ENCODE data around the gene LHX3. TPM values are rescaled to one million over a fixed set of nuclear protein-coding genes. Genes with fewer than 3 reads are reported as not detected.

The LHX3 gene
- total RNA-seq, 1 experiment from 2014 or later: 0.11 TPM

DNA sequence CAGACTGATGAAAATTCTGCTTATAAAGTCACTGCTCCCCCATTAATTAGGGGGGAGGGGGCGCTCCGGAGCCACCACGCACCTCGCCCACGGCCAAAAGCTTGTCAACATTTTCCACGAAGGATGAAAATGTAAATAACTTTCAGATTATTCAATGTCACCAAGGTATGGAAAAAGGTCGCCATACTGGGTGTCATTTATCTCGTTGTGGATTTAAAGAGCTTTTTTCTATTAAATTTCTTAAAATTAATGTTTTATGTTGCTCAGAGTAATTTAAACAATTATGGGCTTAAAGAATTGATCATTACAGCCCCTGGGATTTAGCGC lies 13.0 kb downstream of the LHX3 start:
- no peak for TF ChIP-seq EZH2 (IDR thresholded peaks at IDR 0.05; ENCODE audit: borderline replicate concordance, low read depth, low read length, poor library complexity, severe bottlenecking)
- no peak for TF ChIP-seq CTCF (conservative IDR thresholded peaks at IDR 0.05; ENCODE audit: low read depth, low read length)
- peaks cover 36% of the 10 kb centered on the region for H3K4me1 ChIP-seq (ENCODE audit: insufficient read depth, low read length, poor library complexity, severe bottlenecking)
- peaks cover 52% of the 10 kb centered on the region for H3K27me3 ChIP-seq (replicated peaks; ENCODE audit: insufficient read depth, low read depth, low read length, poor library complexity)
- CTCF ChIA-PET: interaction anchor here (0.6 kb wide), 1 partner anchor 109 kb away, joined by 7 read pairs; no protein-coding TSS in a partner anchor
- BruUV-seq (replicated peaks): no TSS peak
- H3K36me3 ChIP-seq (ENCODE audit: insufficient read depth, low read length, poor library complexity, severe bottlenecking): no peaks in the 10 kb centered on the region
- intact Hi-C loops (cut with micrococcal nuclease; ENCODE audit: unreplicated experiment): no loop called here
- no peak for DNase-seq (ENCODE audit: low spot score)
- no peaks in the 10 kb centered on the region for H3K9me3 ChIP-seq (ENCODE audit: low read depth, low read length, poor library complexity, severe bottlenecking)
- H3K4me3 ChIP-seq (ENCODE audit: low read depth, low read length, poor library complexity, severe bottlenecking): no peak overlapping the region
- H3K27ac ChIP-seq (ENCODE audit: low read depth, low read length, poor library complexity, severe bottlenecking): no peak overlapping the region
- POLR2A ChIA-PET (ENCODE audit: low non-redundant PET): no interaction called here

DNA sequence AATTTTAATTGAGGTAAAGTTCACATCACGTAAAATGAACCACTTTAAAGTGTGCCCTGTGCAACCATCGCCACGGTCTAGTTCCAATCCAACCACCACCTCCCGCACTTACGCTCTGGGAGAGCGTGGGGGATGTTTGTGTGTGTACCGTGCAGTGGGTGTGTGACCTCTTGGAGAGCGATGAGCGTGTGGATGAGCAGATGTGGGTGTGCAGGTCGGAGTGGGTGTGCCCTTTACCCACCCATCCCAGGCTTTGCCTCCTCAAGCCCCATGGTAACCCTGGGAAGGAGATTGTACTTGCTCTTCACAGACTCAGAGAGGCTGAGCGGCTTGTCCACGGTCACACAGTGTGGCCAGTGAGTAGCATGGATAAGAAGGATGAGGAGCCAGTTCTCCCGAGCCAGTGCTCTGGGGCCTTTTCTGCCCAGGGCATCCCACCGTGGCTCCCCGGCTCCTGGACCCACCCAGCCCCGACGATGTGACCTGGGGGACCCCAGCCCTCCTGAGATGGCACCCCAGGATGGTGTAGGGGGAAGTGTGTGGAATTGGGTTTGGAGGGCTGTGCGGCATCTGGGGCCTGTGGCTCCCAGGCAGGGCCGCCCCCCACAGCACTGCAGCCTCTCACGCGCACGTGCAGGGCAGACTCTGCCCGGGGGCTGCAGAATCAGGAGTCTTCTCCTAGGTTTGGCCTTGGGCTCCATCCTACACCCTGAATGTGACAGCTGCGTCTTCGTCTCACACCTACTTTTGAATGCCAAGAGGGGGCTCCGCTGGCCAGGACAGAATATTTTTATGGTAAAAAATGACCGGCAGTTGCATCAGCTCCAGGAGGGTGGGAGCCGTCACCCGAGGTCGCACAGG lies 13.6 kb downstream of the LHX3 start:
- CTCF ChIA-PET: no interaction called here
- intact Hi-C loops (cut with micrococcal nuclease; ENCODE audit: unreplicated experiment): no loop called here
- H3K27ac ChIP-seq (ENCODE audit: low read depth, low read length, poor library complexity, severe bottlenecking): no peak overlapping the region
- no peaks in the 10 kb centered on the region for H3K36me3 ChIP-seq (ENCODE audit: insufficient read depth, low read length, poor library complexity, severe bottlenecking)
- TF ChIP-seq EZH2 (IDR thresholded peaks at IDR 0.05; ENCODE audit: borderline replicate concordance, low read depth, low read length, poor library complexity, severe bottlenecking): no peak
- TF ChIP-seq CTCF (conservative IDR thresholded peaks at IDR 0.05; ENCODE audit: low read depth, low read length): no peak
- peaks cover 36% of the 10 kb centered on the region for H3K4me1 ChIP-seq (ENCODE audit: insufficient read depth, low read length, poor library complexity, severe bottlenecking)
- DNase-seq (ENCODE audit: low spot score): no peak
- no peaks in the 10 kb centered on the region for H3K9me3 ChIP-seq (ENCODE audit: low read depth, low read length, poor library complexity, severe bottlenecking)
- H3K4me3 ChIP-seq (ENCODE audit: low read depth, low read length, poor library complexity, severe bottlenecking): no peak overlapping the region
- peaks cover 46% of the 10 kb centered on the region for H3K27me3 ChIP-seq (replicated peaks; ENCODE audit: insufficient read depth, low read depth, low read length, poor library complexity)
- POLR2A ChIA-PET (ENCODE audit: low non-redundant PET): no interaction called here
- no TSS peak for BruUV-seq (replicated peaks)

- Histone ChIP-seq H3K36me3 (ENCODE audit: insufficient read depth, low read length, poor library complexity, severe bottlenecking) (no peaks in the 10 kb centered on the region), H3K4me1 (ENCODE audit: insufficient read depth, low read length, poor library complexity, severe bottlenecking) (peaks cover 36% of the 10 kb centered on the region), H3K27me3 (replicated peaks; ENCODE audit: insufficient read depth, low read depth, low read length, poor library complexity) (peaks cover 39% of the 10 kb centered on the region), H3K4me3 (ENCODE audit: low read depth, low read length, poor library complexity, severe bottlenecking) (no peak overlapping the region), H3K9me3 (ENCODE audit: low read depth, low read length, poor library complexity, severe bottlenecking) (no peaks in the 10 kb centered on the region), H3K27ac (ENCODE audit: low read depth, low read length, poor library complexity, severe bottlenecking) (no peak overlapping the region)
- TF ChIP-seq CTCF (conservative IDR thresholded peaks at IDR 0.05; ENCODE audit: low read depth, low read length) (no peak), EZH2 (IDR thresholded peaks at IDR 0.05; ENCODE audit: borderline replicate concordance, low read depth, low read length, poor library complexity, severe bottlenecking) (no peak)
- no TSS peak for BruUV-seq (replicated peaks)
- intact Hi-C loops (cut with micrococcal nuclease; ENCODE audit: unreplicated experiment): no loop called here
- POLR2A ChIA-PET (ENCODE audit: low non-redundant PET): no interaction called here
- CTCF ChIA-PET: no interaction called here
- no peak for DNase-seq (ENCODE audit: low spot score)
Observed at GRCh38 chr9:136190656-136191055, 14.3 kb downstream of the LHX3 start.

Data from A673 (cell line).